Transverse colon (tissue), 4 donors: ENCODE measurements around the gene GCLC.

Source experiments
- EP300 ChIP-seq: sonication (generic); formaldehyde crosslinking; IDR thresholded peaks from one replicate; pipeline ENCODE4 v1.6.1; 2017; ENCODE audit warnings: antibody characterized with exemption, low read depth
- POLR2A ChIP-seq: fragments of 450-650 bp; IDR thresholded peaks from one replicate; pipeline ENCODE4 v1.6.1; 2016; ENCODE audit warnings: antibody characterized with exemption, mild to moderate bottlenecking, moderate library complexity
- POLR2AphosphoS5 ChIP-seq, 3 donors: sonication (generic); formaldehyde crosslinking; IDR thresholded peaks; one replicate each; pipeline ENCODE4 v1.6.1; 2016; ENCODE audit warnings: antibody characterized with exemption in 3 of 3
- TF ChIP-seq, protein P1 (sequence below), 5 experiments: fragments of 200-600 bp in 3 of 5; fragments of 450-650 bp in 2 of 5; sonication (generic) in 3 of 5; IDR thresholded peaks; 1 replicate in 2 of 5; 2 replicates in 3 of 5; pipeline ENCODE4 v1.5.1; 2016 to 2017; ENCODE audit warnings: antibody characterized with exemption in 5 of 5, inconsistent platforms in 3 of 5, mild to moderate bottlenecking in 2 of 5, moderate library complexity in 1 of 5

DNA sequence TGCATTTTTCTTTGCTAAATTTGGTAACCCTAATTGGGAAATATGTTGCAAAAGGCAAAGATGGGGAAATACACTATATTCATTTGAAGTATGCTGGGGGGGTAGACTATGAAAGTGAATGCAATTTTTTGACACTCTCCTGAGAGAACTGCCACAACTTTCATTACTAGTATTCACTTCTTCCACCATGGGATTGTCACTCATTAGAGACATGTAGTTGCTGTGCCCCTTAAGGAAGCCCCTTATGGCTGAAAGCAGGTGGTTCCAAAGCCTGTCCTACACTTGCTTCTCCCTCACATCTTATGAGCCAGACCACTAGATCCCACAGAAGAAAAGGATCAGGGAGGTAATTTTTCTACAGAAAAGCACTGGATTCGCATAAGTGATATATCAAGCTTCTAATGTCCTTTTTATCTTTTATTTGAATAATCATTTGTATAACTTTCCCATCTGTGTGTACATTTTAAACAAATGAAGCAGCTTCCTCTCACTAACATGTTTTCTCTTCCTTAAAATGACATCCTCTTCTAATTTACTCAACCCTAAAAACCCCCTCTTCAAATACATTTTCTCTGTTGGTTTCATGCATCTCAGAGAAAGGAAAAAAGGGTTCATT, 83.8 kb downstream of the GCLC start:
- TF ChIP-seq, protein P1, sequence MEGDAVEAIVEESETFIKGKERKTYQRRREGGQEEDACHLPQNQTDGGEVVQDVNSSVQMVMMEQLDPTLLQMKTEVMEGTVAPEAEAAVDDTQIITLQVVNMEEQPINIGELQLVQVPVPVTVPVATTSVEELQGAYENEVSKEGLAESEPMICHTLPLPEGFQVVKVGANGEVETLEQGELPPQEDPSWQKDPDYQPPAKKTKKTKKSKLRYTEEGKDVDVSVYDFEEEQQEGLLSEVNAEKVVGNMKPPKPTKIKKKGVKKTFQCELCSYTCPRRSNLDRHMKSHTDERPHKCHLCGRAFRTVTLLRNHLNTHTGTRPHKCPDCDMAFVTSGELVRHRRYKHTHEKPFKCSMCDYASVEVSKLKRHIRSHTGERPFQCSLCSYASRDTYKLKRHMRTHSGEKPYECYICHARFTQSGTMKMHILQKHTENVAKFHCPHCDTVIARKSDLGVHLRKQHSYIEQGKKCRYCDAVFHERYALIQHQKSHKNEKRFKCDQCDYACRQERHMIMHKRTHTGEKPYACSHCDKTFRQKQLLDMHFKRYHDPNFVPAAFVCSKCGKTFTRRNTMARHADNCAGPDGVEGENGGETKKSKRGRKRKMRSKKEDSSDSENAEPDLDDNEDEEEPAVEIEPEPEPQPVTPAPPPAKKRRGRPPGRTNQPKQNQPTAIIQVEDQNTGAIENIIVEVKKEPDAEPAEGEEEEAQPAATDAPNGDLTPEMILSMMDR (IDR thresholded peaks at IDR 0.05), result no peak
- TF ChIP-seq EP300 (no peak), POLR2A (no peak), POLR2AphosphoS5 (IDR thresholded peaks at IDR 0.05) (no peak)
